Adrenal gland (tissue), 12 donors: ENCODE measurements around the gene ACOX3. TPM values are rescaled to one million over a fixed set of nuclear protein-coding genes. Genes with fewer than 3 reads are reported as not detected.

Experiments
- DNase-seq, 7 donors: peaks; one replicate each; pipeline ENCODE4 v3.0.0-alpha.2; 2019 to 2020
- H3K27ac ChIP-seq, 5 donors: fragments of 200-600 bp; sonication (generic) in 4 of 5; 1 replicate in 3 of 5; 2 replicates in 2 of 5; pipeline versions ENCODE4 v1.5.1 to v1.8.0; 2016 to 2020; ENCODE audit warnings: mild to moderate bottlenecking in 1 of 5
- H3K27me3 ChIP-seq: fragments of 200-600 bp; 2 replicates; pipeline ENCODE4 v1.8.0; 2021
- H3K36me3 ChIP-seq, 2 donors: fragments of 200-600 bp; replicated peaks in 1 of 2; 1 replicate in 1 of 2; 2 replicates in 1 of 2; pipeline versions ENCODE4 v1.5.1 to v1.8.0; 2018 to 2022
- H3K4me1 ChIP-seq, 2 donors: fragments of 200-600 bp; replicated peaks in 1 of 2; 1 replicate in 1 of 2; 2 replicates in 1 of 2; pipeline versions ENCODE4 v1.5.1 to v1.8.0; 2018 to 2021
- H3K4me3 ChIP-seq, 4 donors: fragments of 200-600 bp; sonication (generic) in 3 of 4; one replicate each; pipeline ENCODE4 v1.5.1; 2016 to 2018
- H3K9me3 ChIP-seq, 3 donors: fragments of 200-600 bp; sonication (generic) in 1 of 3; replicated peaks in 1 of 3; 1 replicate in 2 of 3; 2 replicates in 1 of 3; pipeline versions ENCODE4 v1.5.1 to v1.8.0; 2016 to 2021
- CTCF ChIP-seq, 6 experiments: fragments of 450-650 bp in 4 of 6; fragments of 200-600 bp in 2 of 6; sonication (generic) in 1 of 6; IDR thresholded peaks; 1 replicate in 5 of 6; 2 replicates in 1 of 6; pipeline versions ENCODE4 v1.5.1 to v1.8.0; 2016 to 2021; ENCODE audit warnings: antibody characterized with exemption in 6 of 6, mild to moderate bottlenecking in 2 of 6, moderate library complexity in 1 of 6
- POLR2A ChIP-seq, 2 donors: fragments of 450-650 bp; IDR thresholded peaks; one replicate each; pipeline ENCODE4 v1.6.1; 2017; ENCODE audit warnings: antibody characterized with exemption in 2 of 2, mild to moderate bottlenecking in 2 of 2, moderate library complexity in 1 of 2
- WGBS, 4 donors: extraction: QIAGEN DNeasy Blood & Tissue Kit in 2 of 4; methylation state at CpG; one replicate each; pipeline versions ENCODE4 v1.1.5 to v1.1.7; 2013 to 2017; 5-methylcytosine and 5-hydroxymethylcytosine counted together
- intact Hi-C, 2 donors: fragments of 100-400 bp; cut with DNase I; formaldehyde crosslinking; loops; one replicate each; pipeline versions ENCODE4 v1.14.1 to v1.15.0; 2022 to 2023
- polyA plus RNA-seq, 3 donors: library from polyadenylated mRNA; stranded (reverse); fragments of 200-250 nt in 2 of 3; fragments of 350-450 nt in 1 of 3; fragmentation: Illumina TruSeq in 1 of 3; extraction: RNeasy Lipid Tissue Mini Kit (QIAGEN cat#74804) in 1 of 3; gene quantifications; one replicate each; pipeline ENCODE4 v1.2.3, GENCODE V29; 2013 to 2014
- total RNA-seq, 9 donors: library from RNA; depleted of rRNA in 4 of 9; stranded (reverse); fragments of >200 nt in 4 of 9; fragments of 120-200 nt in 1 of 9; fragmentation: NEBNext Ultra II Directional in 1 of 9; extraction: Animal tissue kit (Norgen Biotek cat#: 25700) in 1 of 9; gene quantifications; one replicate each; pipeline versions ENCODE4 v1.1.0 to v1.2.4, GENCODE V29; 2013 to 2023
- donor health status: healthy with polysubstance abuse.
- donor health status: Bipolar disorder and iron deficiency.
- donor health status: DM: yes; HTN: yes; CAD: no.
- donor health status: DM: no; HTN: no; CAD: no.
- donor health status: DM: no; HTN: no; CAD: no.
- donor health status: DM: yes; HTN: yes; CAD: no.

ACOX3 gene
- total and polyA plus RNA-seq, 12 donors: 10.4 to 44.2 (median 26.3) TPM

GRCh38 chr4:8333726-8334460 lies 106.6 kb downstream of the ACOX3 start:
- no peak overlapping the region for H3K27ac ChIP-seq
- no peak overlapping the region for H3K4me3 ChIP-seq
- DNase-seq: no peak
- H3K36me3 ChIP-seq: no peaks in the 10 kb centered on the region
- H3K27me3 ChIP-seq: no peaks in the 10 kb centered on the region
- TF ChIP-seq POLR2A (IDR thresholded peaks at IDR 0.05): no peak
- TF ChIP-seq CTCF (IDR thresholded peaks at IDR 0.05): no peak
- 79 to 91% (median 81%) methylated on average over 9 to 14 of the region's 14 CpGs for WGBS, 4 donors
- H3K4me1 ChIP-seq: peaks cover 0 to 5% of the 10 kb centered on the region in 2 donors
- intact Hi-C loops: no loop called here
- no peaks in the 10 kb centered on the region for H3K9me3 ChIP-seq

GRCh38 chr4:8332891-8333331 lies 107.6 kb downstream of the ACOX3 start:
- no peaks in the 10 kb centered on the region for H3K36me3 ChIP-seq
- H3K9me3 ChIP-seq: no peaks in the 10 kb centered on the region
- H3K4me3 ChIP-seq: no peak overlapping the region
- TF ChIP-seq CTCF (IDR thresholded peaks at IDR 0.05) (no peak), POLR2A (IDR thresholded peaks at IDR 0.05) (no peak)
- WGBS, 4 donors: 67 to 100% (median 83%) methylated on average over 3 to 8 of the region's 8 CpGs
- intact Hi-C loops: no loop called here
- no peaks in the 10 kb centered on the region for H3K27me3 ChIP-seq
- no peak for DNase-seq
- H3K4me1 ChIP-seq: peaks cover 0 to 5% of the 10 kb centered on the region in 2 donors
- H3K27ac ChIP-seq: no peak overlapping the region

- Histone ChIP-seq H3K36me3 (no peaks in the 10 kb centered on the region), H3K4me3 (no peak overlapping the region), H3K9me3 (no peaks in the 10 kb centered on the region), H3K4me1 (peaks cover 0 to 5% of the 10 kb centered on the region in 2 donors), H3K27ac (no peak overlapping the region), H3K27me3 (no peaks in the 10 kb centered on the region)
- TF ChIP-seq CTCF (IDR thresholded peaks at IDR 0.05) (no peak), POLR2A (IDR thresholded peaks at IDR 0.05) (no peak)
- no peak for DNase-seq
- intact Hi-C loops: no loop called here
- WGBS, 4 donors: 80 to 91% (median 87%) methylated on average over 8 to 12 of the region's 12 CpGs
Measured at GRCh38 chr4:8332038-8332857, 108.3 kb downstream of the ACOX3 start.

- no peaks in the 10 kb centered on the region for H3K36me3 ChIP-seq
- no peak overlapping the region for H3K4me3 ChIP-seq
- H3K27ac ChIP-seq: peak overlapping the region in 1 of 5 donors; percentile 63
- no peak for DNase-seq
- WGBS, 4 donors: 64 to 85% (median 78%) methylated on average over 6 of the region's 6 CpGs
- intact Hi-C loops: no loop called here
- TF ChIP-seq POLR2A (IDR thresholded peaks at IDR 0.05) (no peak), CTCF (IDR thresholded peaks at IDR 0.05) (no peak)
- no peaks in the 10 kb centered on the region for H3K27me3 ChIP-seq
- H3K4me1 ChIP-seq: peaks cover 0 to 5% of the 10 kb centered on the region in 2 donors
- H3K9me3 ChIP-seq: no peaks in the 10 kb centered on the region
Measured at GRCh38 chr4:8331575-8331955, 109.0 kb downstream of the ACOX3 start.
